Esophagus squamous epithelium (tissue), 5 donors: Measurements from ENCODE around the gene EFHC1. TPM values are rescaled to one million over a fixed set of nuclear protein-coding genes. Genes with fewer than 3 reads are reported as not detected.

Experiments
- DNase-seq: peaks from one replicate; lab custom pipeline; 2025; lab: John Stamatoyannopoulos, UW
- H3K27ac ChIP-seq, 4 donors: fragments of 200-600 bp; sonication (generic); one replicate each; pipeline ENCODE4 v1.5.1; 2016 to 2019; ENCODE audit warnings: mild to moderate bottlenecking in 1 of 4
- H3K27me3 ChIP-seq, 4 donors: fragments of 200-600 bp; sonication (generic); 1 replicate in 3 of 4; 2 replicates in 1 of 4; pipeline versions ENCODE4 v1.5.1 to v1.6.0; 2017 to 2021; ENCODE audit warnings: antibody characterized with exemption in 1 of 4
- H3K36me3 ChIP-seq, 3 donors: fragments of 200-600 bp; sonication (generic); one replicate each; pipeline ENCODE4 v1.5.1; 2016 to 2019
- H3K4me1 ChIP-seq, 3 donors: fragments of 200-600 bp; sonication (generic); one replicate each; pipeline ENCODE4 v1.5.1; 2017 to 2019
- H3K4me3 ChIP-seq, 4 donors: fragments of 200-600 bp; sonication (generic); 1 replicate in 3 of 4; 2 replicates in 1 of 4; pipeline ENCODE4 v1.5.1; 2016 to 2019; ENCODE audit warnings: mild to moderate bottlenecking in 2 of 4, moderate library complexity in 1 of 4
- H3K9me3 ChIP-seq, 3 donors: fragments of 200-600 bp; sonication (generic); one replicate each; pipeline ENCODE4 v1.5.1; 2016 to 2019
- POLR2A ChIP-seq, 4 donors: fragments of 450-650 bp; IDR thresholded peaks; one replicate each; pipeline ENCODE4 v1.6.1; 2017; ENCODE audit warnings: antibody characterized with exemption in 4 of 4, mild to moderate bottlenecking in 4 of 4, moderate library complexity in 3 of 4
- WGBS, 2 donors: methylation state at CpG; one replicate each; pipeline ENCODE4 v1.1.5; 2018; 5-methylcytosine and 5-hydroxymethylcytosine counted together
- intact Hi-C: fragments of 100-400 bp; cut with DNase I; formaldehyde crosslinking; loops from one replicate; pipeline ENCODE4 v1.15.0; 2022
- total RNA-seq, 4 donors: library from RNA; depleted of rRNA; stranded (reverse); fragments of >200 nt; gene quantifications; one replicate each; pipeline ENCODE4 v1.1.0, GENCODE V29; 2016
- TF ChIP-seq, protein P1 (sequence below), 6 experiments: fragments of 450-650 bp in 4 of 6; fragments of 200-600 bp in 2 of 6; sonication (generic) in 2 of 6; IDR thresholded peaks; one replicate each; pipeline ENCODE4 v1.5.1; 2016 to 2019; ENCODE audit warnings: antibody characterized with exemption in 6 of 6, mild to moderate bottlenecking in 4 of 6, moderate library complexity in 4 of 6
- donor health status: DM: yes; HTN: yes; CAD: no.

EFHC1 gene
- total RNA-seq, 4 donors from 2014 or later = 4.0 to 17.5 (median 9.9) TPM

DNA sequence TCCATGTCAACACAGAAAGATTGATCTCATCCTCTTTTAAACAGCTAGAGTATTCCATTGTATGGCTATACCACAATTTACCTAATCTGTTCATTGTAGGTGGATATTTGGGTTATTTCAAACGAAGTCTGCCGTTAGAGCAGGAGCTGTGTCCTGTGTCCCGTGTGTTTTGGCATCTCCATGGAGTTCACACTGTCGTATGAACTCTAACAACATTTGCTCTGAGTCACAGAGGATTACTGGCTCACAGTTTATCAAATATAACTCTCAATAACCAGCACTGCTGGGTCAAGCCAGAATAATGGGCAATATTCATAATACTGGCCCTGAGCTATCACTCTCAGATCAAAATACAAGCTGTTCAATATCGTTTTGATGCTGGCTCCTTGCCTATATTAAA lies 140.3 kb downstream of the EFHC1 start:
- Histone ChIP-seq H3K9me3 (no peaks in the 10 kb centered on the region), H3K36me3 (no peaks in the 10 kb centered on the region), H3K4me1 (peaks cover 3 to 65% (median 31%) of the 10 kb centered on the region in 3 donors), H3K4me3 (no peak overlapping the region), H3K27me3 (no peaks in the 10 kb centered on the region), H3K27ac (no peak overlapping the region)
- TF ChIP-seq POLR2A (IDR thresholded peaks at IDR 0.05) = no peak
- TF ChIP-seq, protein P1, sequence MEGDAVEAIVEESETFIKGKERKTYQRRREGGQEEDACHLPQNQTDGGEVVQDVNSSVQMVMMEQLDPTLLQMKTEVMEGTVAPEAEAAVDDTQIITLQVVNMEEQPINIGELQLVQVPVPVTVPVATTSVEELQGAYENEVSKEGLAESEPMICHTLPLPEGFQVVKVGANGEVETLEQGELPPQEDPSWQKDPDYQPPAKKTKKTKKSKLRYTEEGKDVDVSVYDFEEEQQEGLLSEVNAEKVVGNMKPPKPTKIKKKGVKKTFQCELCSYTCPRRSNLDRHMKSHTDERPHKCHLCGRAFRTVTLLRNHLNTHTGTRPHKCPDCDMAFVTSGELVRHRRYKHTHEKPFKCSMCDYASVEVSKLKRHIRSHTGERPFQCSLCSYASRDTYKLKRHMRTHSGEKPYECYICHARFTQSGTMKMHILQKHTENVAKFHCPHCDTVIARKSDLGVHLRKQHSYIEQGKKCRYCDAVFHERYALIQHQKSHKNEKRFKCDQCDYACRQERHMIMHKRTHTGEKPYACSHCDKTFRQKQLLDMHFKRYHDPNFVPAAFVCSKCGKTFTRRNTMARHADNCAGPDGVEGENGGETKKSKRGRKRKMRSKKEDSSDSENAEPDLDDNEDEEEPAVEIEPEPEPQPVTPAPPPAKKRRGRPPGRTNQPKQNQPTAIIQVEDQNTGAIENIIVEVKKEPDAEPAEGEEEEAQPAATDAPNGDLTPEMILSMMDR (IDR thresholded peaks at IDR 0.05) = no peak
- WGBS, 2 donors = 19 to 50% methylated on average over 5 of the region's 5 CpGs
- intact Hi-C loops = no loop called here
- DNase-seq = no peak

DNA sequence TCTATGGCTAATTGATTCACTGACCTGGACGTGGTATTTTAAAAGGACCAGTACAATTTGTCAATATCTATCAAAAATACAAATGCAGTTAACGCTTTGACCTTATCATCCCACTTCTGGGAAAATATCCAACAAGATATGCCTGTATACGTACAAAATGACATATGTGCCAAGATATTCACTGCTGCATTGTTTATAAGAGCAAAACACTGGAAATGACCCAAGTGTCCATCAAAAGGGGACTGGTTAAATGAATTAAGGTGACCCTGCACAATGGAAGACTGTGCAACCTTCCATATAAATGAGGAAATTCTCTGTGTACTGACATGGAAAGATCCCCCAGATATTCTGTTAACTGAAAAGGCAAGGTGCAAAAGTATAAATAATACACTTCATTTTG lies 142.8 kb downstream of the EFHC1 start:
- Histone ChIP-seq H3K27ac (no peak overlapping the region), H3K36me3 (no peaks in the 10 kb centered on the region), H3K4me1 (peaks cover 3 to 69% (median 45%) of the 10 kb centered on the region in 3 donors), H3K4me3 (no peak overlapping the region), H3K9me3 (no peaks in the 10 kb centered on the region), H3K27me3 (no peaks in the 10 kb centered on the region)
- TF ChIP-seq POLR2A (IDR thresholded peaks at IDR 0.05) = no peak
- TF ChIP-seq, protein P1 (IDR thresholded peaks at IDR 0.05) = no peak
- intact Hi-C loops = no loop called here
- no peak for DNase-seq
- 16 to 41% methylated on average over 3 of the region's 3 CpGs for WGBS, 2 donors

DNA sequence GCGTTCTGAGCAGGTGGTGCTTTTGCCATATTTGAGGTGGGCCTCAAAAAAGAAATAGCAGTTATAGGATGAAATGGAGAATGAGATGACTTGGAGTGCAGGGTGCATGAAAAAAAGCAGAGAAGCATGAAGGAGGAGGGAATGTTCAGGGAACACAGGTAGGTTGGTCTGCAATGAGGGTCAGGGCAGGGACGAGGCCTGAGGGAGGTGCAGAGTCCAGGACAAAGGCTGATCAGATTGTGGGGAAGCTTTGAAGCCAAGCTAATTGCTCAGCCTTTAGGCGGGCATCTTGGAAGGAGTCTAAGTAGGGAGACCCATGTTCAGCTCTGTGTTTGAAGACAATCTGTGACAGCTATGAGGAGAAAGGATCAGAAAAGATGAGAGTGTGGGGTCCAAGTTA lies 144.7 kb downstream of the EFHC1 start:
- Histone ChIP-seq H3K4me1 (peaks cover 3 to 77% (median 47%) of the 10 kb centered on the region in 3 donors), H3K36me3 (no peaks in the 10 kb centered on the region), H3K27ac (no peak overlapping the region), H3K9me3 (no peaks in the 10 kb centered on the region), H3K27me3 (no peaks in the 10 kb centered on the region), H3K4me3 (no peak overlapping the region)
- intact Hi-C loops = no loop called here
- 93 to 98% methylated on average over 3 of the region's 3 CpGs for WGBS, 2 donors
- DNase-seq = no peak
- TF ChIP-seq, protein P1 (IDR thresholded peaks at IDR 0.05) = no peak
- no peak for TF ChIP-seq POLR2A (IDR thresholded peaks at IDR 0.05)

DNA sequence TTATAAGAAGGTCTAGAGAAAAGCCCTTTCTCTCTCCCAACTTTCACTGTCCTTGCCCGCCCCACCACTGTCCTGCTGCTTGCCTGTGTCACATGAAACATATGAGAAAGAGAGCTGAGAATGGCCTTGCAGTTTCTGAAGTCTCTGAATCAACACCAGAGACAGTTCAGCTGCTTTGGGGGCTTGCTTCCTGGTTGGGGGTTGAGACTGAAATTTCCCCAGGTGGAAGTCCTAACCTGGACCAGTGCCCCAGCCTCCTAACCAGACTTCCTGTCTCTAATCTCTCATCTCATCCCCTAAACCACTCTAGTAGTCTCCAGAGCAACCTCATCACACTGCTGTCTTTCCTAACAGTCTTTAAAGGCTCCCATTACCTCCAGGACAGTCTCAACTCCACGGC lies 146.1 kb downstream of the EFHC1 start:
- Histone ChIP-seq H3K27me3 (no peaks in the 10 kb centered on the region), H3K4me1 (peaks cover 9 to 81% (median 48%) of the 10 kb centered on the region in 3 donors), H3K27ac (peak overlapping the region in 3 of 4 donors; percentile 33 to 82 (median 34)), H3K4me3 (no peak overlapping the region), H3K36me3 (no peaks in the 10 kb centered on the region), H3K9me3 (no peaks in the 10 kb centered on the region)
- no peak for TF ChIP-seq POLR2A (IDR thresholded peaks at IDR 0.05)
- TF ChIP-seq, protein P1 (IDR thresholded peaks at IDR 0.05) = no peak
- WGBS, 2 donors = 60 to 79% methylated on average over 1 to 2 of the region's 2 CpGs
- intact Hi-C loops = no loop called here
- DNase-seq = no peak

DNA sequence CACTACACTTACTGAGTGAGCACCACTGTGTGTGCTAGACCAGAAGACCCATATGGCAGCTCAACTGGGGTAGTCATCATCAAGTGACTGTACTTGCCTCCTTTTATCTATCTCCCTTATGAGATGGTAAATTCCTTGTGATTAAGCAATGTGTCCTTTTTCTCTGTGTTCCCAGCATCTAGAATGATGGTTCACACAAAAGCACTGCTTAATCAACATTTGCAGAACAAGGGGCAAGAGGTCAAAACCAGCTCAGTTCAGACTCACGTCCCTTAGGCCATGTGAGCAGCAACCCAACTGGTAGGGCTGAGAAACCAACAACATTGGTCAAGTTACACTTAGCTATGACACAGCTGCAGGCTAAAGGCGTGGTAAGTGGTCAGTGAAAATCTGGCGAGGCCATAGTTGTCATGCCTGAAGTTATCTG lies 146.7 kb downstream of the EFHC1 start:
- intact Hi-C loops = no loop called here

More for the DNA sequence above, 146.7 kb downstream of the EFHC1 start:
- Histone ChIP-seq H3K27ac (peak overlapping the region in 3 of 4 donors; percentile 33 to 82 (median 34)), H3K9me3 (no peaks in the 10 kb centered on the region), H3K4me1 (peaks cover 12 to 86% (median 49%) of the 10 kb centered on the region in 3 donors), H3K36me3 (no peaks in the 10 kb centered on the region), H3K27me3 (no peaks in the 10 kb centered on the region), H3K4me3 (no peak overlapping the region)
- peak in 1 of 4 donors; percentile 8 for TF ChIP-seq POLR2A (IDR thresholded peaks at IDR 0.05)
- TF ChIP-seq, protein P1 (IDR thresholded peaks at IDR 0.05) = no peak
- WGBS, 2 donors = 65 to 86% methylated on average over 2 to 3 of the region's 3 CpGs
- no peak for DNase-seq
